HepG2 (cell line): ENCODE measurements around the gene NEK6.

Source experiments
- DMAP1 ChIP-seq: IDR thresholded peaks from 2 replicates; pipeline ENCODE4 v1.6.1; 2016
- HDAC2 ChIP-seq: sonication (generic); formaldehyde crosslinking; IDR thresholded peaks from 2 replicates; pipeline ENCODE4 v1.4.0; 2020; ENCODE audit warnings: missing genetic modification reagents
- MYC ChIP-seq: sonication (generic); formaldehyde crosslinking; IDR thresholded peaks from 2 replicates; pipeline ENCODE4 v1.9.0; 2021; ENCODE audit warnings: missing genetic modification reagents, borderline replicate concordance
- PHF8 ChIP-seq: sonication (generic); formaldehyde crosslinking; IDR thresholded peaks from 2 replicates; pipeline ENCODE4 v1.5.0; 2020; ENCODE audit warnings: missing genetic modification reagents
- PLRG1 ChIP-seq: fragments of 450-650 bp; conservative IDR thresholded peaks from 2 replicates; pipeline ENCODE4 v1.6.1; 2016
- POLR2A ChIP-seq, 2 experiments: IDR thresholded peaks; 2 replicates each; pipeline ENCODE4 v1.6.1; 2011; ENCODE audit warnings: low read depth in 2 of 2, low read length in 2 of 2, mild to moderate bottlenecking in 1 of 2, moderate library complexity in 1 of 2; ENCODE audit not compliant: insufficient read depth in 1 of 2
- RFXANK ChIP-seq: IDR thresholded peaks from 2 replicates; pipeline ENCODE4 v1.6.1; 2016
- RNF2 ChIP-seq: fragments of 450-650 bp; conservative IDR thresholded peaks from 2 replicates; pipeline ENCODE4 v1.6.1; 2016; ENCODE audit warnings: low read depth
- TBX2 ChIP-seq: sonication (generic); formaldehyde crosslinking; IDR thresholded peaks from 2 replicates; pipeline ENCODE4 v1.5.0; 2020; ENCODE audit warnings: missing genetic modification reagents, mild to moderate bottlenecking, borderline replicate concordance
- ZNF12 ChIP-seq: sonication (generic); formaldehyde crosslinking; IDR thresholded peaks from 2 replicates; pipeline ENCODE4 v1.5.0; 2020; ENCODE audit warnings: missing genetic modification reagents
- TF ChIP-seq, protein P1 (sequence below): sonication (generic); formaldehyde crosslinking; IDR thresholded peaks from 2 replicates; pipeline ENCODE4 v1.4.0; 2020; ENCODE audit warnings: missing genetic modification reagents
- TF ChIP-seq, protein P2 (sequence below): sonication (generic); formaldehyde crosslinking; IDR thresholded peaks from 2 replicates; pipeline ENCODE4 v1.5.0; 2020; ENCODE audit warnings: mild to moderate bottlenecking, missing genetic modification reagents, moderate library complexity

DNA sequence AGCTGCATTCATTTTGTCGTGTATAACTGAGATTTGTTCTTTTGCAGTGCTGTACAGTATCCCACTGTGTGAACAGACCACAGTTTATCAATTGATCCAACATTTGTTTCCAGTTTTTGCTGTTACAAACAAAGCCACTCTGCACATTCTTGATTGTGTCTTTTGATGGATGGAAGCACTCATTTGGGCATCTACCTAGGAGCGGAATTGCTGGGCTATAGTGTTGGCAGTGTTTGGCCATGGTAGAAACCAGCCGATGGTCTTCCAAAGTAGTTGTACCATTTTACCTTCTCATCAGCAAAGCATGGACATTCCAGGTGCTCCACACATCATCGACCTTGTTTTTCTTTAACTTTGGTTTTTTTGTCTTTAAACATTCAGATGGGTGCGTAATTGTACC lies 79.8 kb downstream of the NEK6 start:
- TF ChIP-seq POLR2A (IDR thresholded peaks at IDR 0.05; ENCODE audit: insufficient read depth in 1 of 2, low read depth in 2 of 2, low read length in 2 of 2) (no peak), RNF2 (no peak), PHF8 (no peak), PLRG1 (no peak), TBX2 (no peak), ZNF12 (CRISPR knock-in tag) (no peak), MYC (no peak), RFXANK (no peak), HDAC2 (CRISPR knock-in tag) (no peak), DMAP1 (no peak)
- TF ChIP-seq, protein P1, sequence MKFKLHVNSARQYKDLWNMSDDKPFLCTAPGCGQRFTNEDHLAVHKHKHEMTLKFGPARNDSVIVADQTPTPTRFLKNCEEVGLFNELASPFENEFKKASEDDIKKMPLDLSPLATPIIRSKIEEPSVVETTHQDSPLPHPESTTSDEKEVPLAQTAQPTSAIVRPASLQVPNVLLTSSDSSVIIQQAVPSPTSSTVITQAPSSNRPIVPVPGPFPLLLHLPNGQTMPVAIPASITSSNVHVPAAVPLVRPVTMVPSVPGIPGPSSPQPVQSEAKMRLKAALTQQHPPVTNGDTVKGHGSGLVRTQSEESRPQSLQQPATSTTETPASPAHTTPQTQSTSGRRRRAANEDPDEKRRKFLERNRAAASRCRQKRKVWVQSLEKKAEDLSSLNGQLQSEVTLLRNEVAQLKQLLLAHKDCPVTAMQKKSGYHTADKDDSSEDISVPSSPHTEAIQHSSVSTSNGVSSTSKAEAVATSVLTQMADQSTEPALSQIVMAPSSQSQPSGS, result no peak
- TF ChIP-seq, protein P2, sequence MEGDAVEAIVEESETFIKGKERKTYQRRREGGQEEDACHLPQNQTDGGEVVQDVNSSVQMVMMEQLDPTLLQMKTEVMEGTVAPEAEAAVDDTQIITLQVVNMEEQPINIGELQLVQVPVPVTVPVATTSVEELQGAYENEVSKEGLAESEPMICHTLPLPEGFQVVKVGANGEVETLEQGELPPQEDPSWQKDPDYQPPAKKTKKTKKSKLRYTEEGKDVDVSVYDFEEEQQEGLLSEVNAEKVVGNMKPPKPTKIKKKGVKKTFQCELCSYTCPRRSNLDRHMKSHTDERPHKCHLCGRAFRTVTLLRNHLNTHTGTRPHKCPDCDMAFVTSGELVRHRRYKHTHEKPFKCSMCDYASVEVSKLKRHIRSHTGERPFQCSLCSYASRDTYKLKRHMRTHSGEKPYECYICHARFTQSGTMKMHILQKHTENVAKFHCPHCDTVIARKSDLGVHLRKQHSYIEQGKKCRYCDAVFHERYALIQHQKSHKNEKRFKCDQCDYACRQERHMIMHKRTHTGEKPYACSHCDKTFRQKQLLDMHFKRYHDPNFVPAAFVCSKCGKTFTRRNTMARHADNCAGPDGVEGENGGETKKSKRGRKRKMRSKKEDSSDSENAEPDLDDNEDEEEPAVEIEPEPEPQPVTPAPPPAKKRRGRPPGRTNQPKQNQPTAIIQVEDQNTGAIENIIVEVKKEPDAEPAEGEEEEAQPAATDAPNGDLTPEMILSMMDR, result no peak
